ENCODE measurements around the gene LPAR3.

The LPAR3 gene

GRCh38 chr1:84781946-84782771 is 110.8 kb downstream of the LPAR3 start:
- no peak overlapping the region for H3K4ac ChIP-seq (ENCODE audit: low read depth, low read length)
- no peak overlapping the region for H3K18ac ChIP-seq (ENCODE audit: low read length)
- H3K56ac ChIP-seq (ENCODE audit: low read length): no peak overlapping the region
- H2BK5ac ChIP-seq (ENCODE audit: low read length): no peak overlapping the region
- H3K9ac ChIP-seq (ENCODE audit: low read length): no peak overlapping the region
- no peak overlapping the region for H3K27ac ChIP-seq (ENCODE audit: low read depth, low read length)
- no peak overlapping the region for H2BK15ac ChIP-seq (replicated peaks; ENCODE audit: low read depth)
- H4K5ac ChIP-seq (ENCODE audit: low read length): no peak overlapping the region
- no peak overlapping the region for H2AK5ac ChIP-seq (ENCODE audit: low read length)
- H3K79me1 ChIP-seq (ENCODE audit: low read length): no peaks in the 10 kb centered on the region
- H3K27me3 ChIP-seq (ENCODE audit: insufficient read depth, low read length, poor library complexity): no peaks in the 10 kb centered on the region
- no peak overlapping the region for H3K4me3 ChIP-seq (ENCODE audit: low read length)
- H3K36me3 ChIP-seq (ENCODE audit: control insufficient read depth, insufficient read depth, low read length): no peaks in the 10 kb centered on the region
- no peak overlapping the region for H3K23ac ChIP-seq (ENCODE audit: low read length)
- DNase-seq: peak; percentile 84
- no CpG with 5 or more reads among the region's 18 CpGs for WGBS (ENCODE audit: extremely low coverage, insufficient coverage, low lambda C conversion rate)
- H3K4me1 ChIP-seq (ENCODE audit: control insufficient read depth, low read depth, low read length): no peaks in the 10 kb centered on the region
- H3K4me2 ChIP-seq (ENCODE audit: low read length): no peak overlapping the region
- no peaks in the 10 kb centered on the region for H3K79me2 ChIP-seq (ENCODE audit: control insufficient read depth, insufficient read depth, low read length)
- no peak overlapping the region for H2BK120ac ChIP-seq (ENCODE audit: low read depth, low read length)
- no peak overlapping the region for H4K8ac ChIP-seq (ENCODE audit: low read depth, low read length)

GRCh38 chr1:84780000-84780716 is 112.8 kb downstream of the LPAR3 start:
- H3K4me3 ChIP-seq (ENCODE audit: low read length): no peak overlapping the region
- H4K5ac ChIP-seq (ENCODE audit: low read length): no peak overlapping the region
- H4K8ac ChIP-seq (ENCODE audit: low read depth, low read length): no peak overlapping the region
- no peak overlapping the region for H3K9ac ChIP-seq (ENCODE audit: low read length)
- H3K23ac ChIP-seq (ENCODE audit: low read length): no peak overlapping the region
- H3K79me2 ChIP-seq (ENCODE audit: control insufficient read depth, insufficient read depth, low read length): no peaks in the 10 kb centered on the region
- H3K27ac ChIP-seq (ENCODE audit: low read depth, low read length): no peak overlapping the region
- no peak overlapping the region for H3K18ac ChIP-seq (ENCODE audit: low read length)
- no peak overlapping the region for H3K56ac ChIP-seq (ENCODE audit: low read length)
- no peak overlapping the region for H2BK15ac ChIP-seq (replicated peaks; ENCODE audit: low read depth)
- no peak overlapping the region for H3K4ac ChIP-seq (ENCODE audit: low read depth, low read length)
- no peaks in the 10 kb centered on the region for H3K79me1 ChIP-seq (ENCODE audit: low read length)
- H2AK5ac ChIP-seq (ENCODE audit: low read length): no peak overlapping the region
- DNase-seq: no peak
- no peaks in the 10 kb centered on the region for H3K27me3 ChIP-seq (ENCODE audit: insufficient read depth, low read length, poor library complexity)
- no peak overlapping the region for H3K4me2 ChIP-seq (ENCODE audit: low read length)
- no peak overlapping the region for H2BK5ac ChIP-seq (ENCODE audit: low read length)
- H3K4me1 ChIP-seq (ENCODE audit: control insufficient read depth, low read depth, low read length): no peaks in the 10 kb centered on the region
- no CpG with 5 or more reads among the region's 8 CpGs for WGBS (ENCODE audit: extremely low coverage, insufficient coverage, low lambda C conversion rate)
- no peak overlapping the region for H2BK120ac ChIP-seq (ENCODE audit: low read depth, low read length)
- no peaks in the 10 kb centered on the region for H3K36me3 ChIP-seq (ENCODE audit: control insufficient read depth, insufficient read depth, low read length)

GRCh38 chr1:84776639-84777038 is 116.4 kb downstream of the LPAR3 start:
- Histone ChIP-seq H3K4ac (ENCODE audit: low read depth, low read length) (no peak overlapping the region), H3K4me1 (ENCODE audit: control insufficient read depth, low read depth, low read length) (no peaks in the 10 kb centered on the region), H4K8ac (ENCODE audit: low read depth, low read length) (no peak overlapping the region), H3K79me1 (ENCODE audit: low read length) (no peaks in the 10 kb centered on the region), H3K4me2 (ENCODE audit: low read length) (no peak overlapping the region), H3K27ac (ENCODE audit: low read depth, low read length) (no peak overlapping the region), H2AK5ac (ENCODE audit: low read length) (no peak overlapping the region), H3K36me3 (ENCODE audit: control insufficient read depth, insufficient read depth, low read length) (no peaks in the 10 kb centered on the region), H3K79me2 (ENCODE audit: control insufficient read depth, insufficient read depth, low read length) (no peaks in the 10 kb centered on the region), H2BK5ac (ENCODE audit: low read length) (no peak overlapping the region), H3K23ac (ENCODE audit: low read length) (no peak overlapping the region), H2BK15ac (replicated peaks; ENCODE audit: low read depth) (no peak overlapping the region), H3K18ac (ENCODE audit: low read length) (no peak overlapping the region), H3K9ac (ENCODE audit: low read length) (no peak overlapping the region), H4K5ac (ENCODE audit: low read length) (no peak overlapping the region), H2BK120ac (ENCODE audit: low read depth, low read length) (no peak overlapping the region), H3K4me3 (ENCODE audit: low read length) (no peak overlapping the region), H3K27me3 (ENCODE audit: insufficient read depth, low read length, poor library complexity) (no peaks in the 10 kb centered on the region), H3K56ac (ENCODE audit: low read length) (no peak overlapping the region)
- no CpG with 5 or more reads among the region's 5 CpGs for WGBS (ENCODE audit: extremely low coverage, insufficient coverage, low lambda C conversion rate)
- DNase-seq: no peak

- Histone ChIP-seq H3K79me2 (ENCODE audit: control insufficient read depth, insufficient read depth, low read length) (no peaks in the 10 kb centered on the region), H3K4me1 (ENCODE audit: control insufficient read depth, low read depth, low read length) (no peaks in the 10 kb centered on the region), H2BK15ac (replicated peaks; ENCODE audit: low read depth) (no peak overlapping the region), H3K36me3 (ENCODE audit: control insufficient read depth, insufficient read depth, low read length) (no peaks in the 10 kb centered on the region), H3K4ac (ENCODE audit: low read depth, low read length) (no peak overlapping the region), H3K79me1 (ENCODE audit: low read length) (no peaks in the 10 kb centered on the region), H3K4me2 (ENCODE audit: low read length) (no peak overlapping the region), H3K18ac (ENCODE audit: low read length) (no peak overlapping the region), H3K56ac (ENCODE audit: low read length) (no peak overlapping the region), H2BK5ac (ENCODE audit: low read length) (no peak overlapping the region), H2BK120ac (ENCODE audit: low read depth, low read length) (no peak overlapping the region), H4K8ac (ENCODE audit: low read depth, low read length) (no peak overlapping the region), H3K27ac (ENCODE audit: low read depth, low read length) (no peak overlapping the region), H4K5ac (ENCODE audit: low read length) (no peak overlapping the region), H3K9ac (ENCODE audit: low read length) (no peak overlapping the region), H3K27me3 (ENCODE audit: insufficient read depth, low read length, poor library complexity) (no peaks in the 10 kb centered on the region), H2AK5ac (ENCODE audit: low read length) (no peak overlapping the region), H3K4me3 (ENCODE audit: low read length) (no peak overlapping the region), H3K23ac (ENCODE audit: low read length) (no peak overlapping the region)
- no peak for DNase-seq
- WGBS (ENCODE audit: extremely low coverage, insufficient coverage, low lambda C conversion rate): no CpG with 5 or more reads among the region's 3 CpGs
Measured at GRCh38 chr1:84775535-84775920, 117.5 kb downstream of the LPAR3 start.

- no peak overlapping the region for H3K27ac ChIP-seq (ENCODE audit: low read depth, low read length)
Measured at GRCh38 chr1:84774669-84775534, 118.1 kb downstream of the LPAR3 start.

More at GRCh38 chr1:84774669-84775534, 118.1 kb downstream of the LPAR3 start:
- Histone ChIP-seq H4K8ac (ENCODE audit: low read depth, low read length) (no peak overlapping the region), H3K79me2 (ENCODE audit: control insufficient read depth, insufficient read depth, low read length) (no peaks in the 10 kb centered on the region), H3K36me3 (ENCODE audit: control insufficient read depth, insufficient read depth, low read length) (no peaks in the 10 kb centered on the region), H4K5ac (ENCODE audit: low read length) (no peak overlapping the region), H2BK15ac (replicated peaks; ENCODE audit: low read depth) (no peak overlapping the region), H2BK120ac (ENCODE audit: low read depth, low read length) (no peak overlapping the region), H3K4ac (ENCODE audit: low read depth, low read length) (no peak overlapping the region), H3K23ac (ENCODE audit: low read length) (no peak overlapping the region), H3K56ac (ENCODE audit: low read length) (no peak overlapping the region), H2BK5ac (ENCODE audit: low read length) (no peak overlapping the region), H3K4me1 (ENCODE audit: control insufficient read depth, low read depth, low read length) (peaks cover 2% of the 10 kb centered on the region), H2AK5ac (ENCODE audit: low read length) (no peak overlapping the region), H3K4me2 (ENCODE audit: low read length) (no peak overlapping the region), H3K79me1 (ENCODE audit: low read length) (no peaks in the 10 kb centered on the region), H3K4me3 (ENCODE audit: low read length) (no peak overlapping the region), H3K18ac (ENCODE audit: low read length) (no peak overlapping the region), H3K9ac (ENCODE audit: low read length) (no peak overlapping the region), H3K27me3 (ENCODE audit: insufficient read depth, low read length, poor library complexity) (no peaks in the 10 kb centered on the region)
- no CpG with 5 or more reads among the region's 16 CpGs for WGBS (ENCODE audit: extremely low coverage, insufficient coverage, low lambda C conversion rate)
- peak; percentile 78 for DNase-seq
